AG04450 (cell line): ENCODE data around the gene EMSY. TPM values are rescaled to one million over a fixed set of nuclear protein-coding genes. Genes with fewer than 3 reads are reported as not detected.

ENCODE experiments used
- CTCF ChIA-PET: fragments of 300-600, 350-600 bp; formaldehyde crosslinking; extraction: SDS; loops from one replicate; lab custom pipeline; 2022; ENCODE audit warnings: antibody characterized with exemption, inconsistent platforms; lab: Charles Lee
- POLR2A ChIA-PET: fragments of 350-600 bp; formaldehyde crosslinking; extraction: SDS; loops from one replicate; lab custom pipeline; 2021; ENCODE audit warnings: antibody characterized with exemption, inconsistent platforms; lab: Yijun Ruan, JAX
- DNase-seq: peaks from one replicate; pipeline ENCODE4 v3.0.0-alpha.2; 2011; ENCODE audit warnings: low read depth, low spot score
- H3K27ac ChIP-seq: one replicate; pipeline ENCODE4 v1.5.1; 2012; ENCODE audit warnings: low read depth, low read length, control low read depth
- H3K27me3 ChIP-seq: one replicate; pipeline ENCODE4 v1.6.0; 2012; ENCODE audit warnings: low read length; ENCODE audit not compliant: control insufficient read depth, insufficient read depth
- H3K4me3 ChIP-seq: 2 replicates; pipeline ENCODE4 v1.5.1; 2011; ENCODE audit warnings: mild to moderate bottlenecking, low read depth, low read length, control low read depth
- H3K9me3 ChIP-seq: 2 replicates; pipeline ENCODE4 v1.5.1; 2012; ENCODE audit warnings: low read length; ENCODE audit not compliant: control insufficient read depth, insufficient read depth
- polyA plus RNA-seq: library from polyadenylated mRNA; depleted of rRNA; stranded (reverse); fragments of >200 nt; gene quantifications from 2 replicates; pipeline ENCODE4 v1.2.3, GENCODE V29; 2011
- TF ChIP-seq, protein P1 (sequence below): IDR thresholded peaks from 2 replicates; pipeline ENCODE4 v1.5.1; 2011; ENCODE audit warnings: low read depth, low read length, control low read depth, inconsistent platforms

EMSY gene
- polyA plus RNA-seq, 1 experiment: 18.6 TPM

DNA sequence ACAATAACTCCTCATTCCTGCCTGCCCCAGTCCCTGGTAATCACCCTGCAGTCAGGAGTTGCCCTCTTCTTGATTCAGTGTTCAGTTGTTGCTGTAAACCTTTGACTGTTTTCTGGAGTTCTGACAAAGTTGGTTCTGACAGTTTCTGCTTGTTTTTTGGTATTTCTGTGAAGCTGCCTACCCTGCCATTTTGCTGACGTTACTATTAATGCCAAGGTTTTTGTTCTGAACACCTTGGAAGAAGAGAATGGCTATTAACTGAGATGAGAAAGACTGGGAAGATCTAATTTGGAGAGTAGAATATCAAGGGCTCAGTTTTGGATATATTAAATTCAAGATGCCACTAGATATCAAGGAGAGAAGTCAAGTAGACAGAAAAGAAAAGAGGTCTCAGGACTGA lies 113.7 kb downstream of the EMSY start:
- H3K27me3 ChIP-seq: no peaks in the 10 kb centered on the region
- ChIA-PET POLR2A (no interaction called here), CTCF (no interaction called here)
- TF ChIP-seq, protein P1, sequence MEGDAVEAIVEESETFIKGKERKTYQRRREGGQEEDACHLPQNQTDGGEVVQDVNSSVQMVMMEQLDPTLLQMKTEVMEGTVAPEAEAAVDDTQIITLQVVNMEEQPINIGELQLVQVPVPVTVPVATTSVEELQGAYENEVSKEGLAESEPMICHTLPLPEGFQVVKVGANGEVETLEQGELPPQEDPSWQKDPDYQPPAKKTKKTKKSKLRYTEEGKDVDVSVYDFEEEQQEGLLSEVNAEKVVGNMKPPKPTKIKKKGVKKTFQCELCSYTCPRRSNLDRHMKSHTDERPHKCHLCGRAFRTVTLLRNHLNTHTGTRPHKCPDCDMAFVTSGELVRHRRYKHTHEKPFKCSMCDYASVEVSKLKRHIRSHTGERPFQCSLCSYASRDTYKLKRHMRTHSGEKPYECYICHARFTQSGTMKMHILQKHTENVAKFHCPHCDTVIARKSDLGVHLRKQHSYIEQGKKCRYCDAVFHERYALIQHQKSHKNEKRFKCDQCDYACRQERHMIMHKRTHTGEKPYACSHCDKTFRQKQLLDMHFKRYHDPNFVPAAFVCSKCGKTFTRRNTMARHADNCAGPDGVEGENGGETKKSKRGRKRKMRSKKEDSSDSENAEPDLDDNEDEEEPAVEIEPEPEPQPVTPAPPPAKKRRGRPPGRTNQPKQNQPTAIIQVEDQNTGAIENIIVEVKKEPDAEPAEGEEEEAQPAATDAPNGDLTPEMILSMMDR: no peak
- H3K27ac ChIP-seq: no peak overlapping the region
- no peak for DNase-seq
- H3K4me3 ChIP-seq: no peak overlapping the region
- no peaks in the 10 kb centered on the region for H3K9me3 ChIP-seq

DNA sequence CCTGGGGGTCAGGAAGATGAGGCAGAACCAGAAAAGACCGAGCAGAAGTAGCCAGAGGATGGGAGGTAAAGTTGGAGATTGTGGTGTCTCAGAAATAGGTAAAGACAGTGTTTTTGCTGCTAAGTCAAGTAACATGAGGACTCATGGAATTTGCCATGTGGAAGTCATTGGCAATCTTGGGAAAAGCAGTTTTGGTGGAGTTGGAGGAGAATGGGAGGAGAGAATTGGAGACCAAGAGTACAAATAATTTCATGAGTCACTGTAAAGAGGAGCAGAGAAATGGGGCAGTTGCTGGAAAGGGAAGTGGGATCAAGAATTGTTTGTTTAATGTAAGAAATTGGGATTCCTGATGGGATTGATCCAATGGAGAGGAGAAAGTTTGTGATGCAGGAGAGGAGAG lies 114.1 kb downstream of the EMSY start:
- Histone ChIP-seq H3K4me3 (no peak overlapping the region), H3K9me3 (no peaks in the 10 kb centered on the region), H3K27me3 (no peaks in the 10 kb centered on the region), H3K27ac (no peak overlapping the region)
- TF ChIP-seq, protein P1: no peak
- CTCF ChIA-PET: no interaction called here
- POLR2A ChIA-PET: no interaction called here
- no peak for DNase-seq

DNA sequence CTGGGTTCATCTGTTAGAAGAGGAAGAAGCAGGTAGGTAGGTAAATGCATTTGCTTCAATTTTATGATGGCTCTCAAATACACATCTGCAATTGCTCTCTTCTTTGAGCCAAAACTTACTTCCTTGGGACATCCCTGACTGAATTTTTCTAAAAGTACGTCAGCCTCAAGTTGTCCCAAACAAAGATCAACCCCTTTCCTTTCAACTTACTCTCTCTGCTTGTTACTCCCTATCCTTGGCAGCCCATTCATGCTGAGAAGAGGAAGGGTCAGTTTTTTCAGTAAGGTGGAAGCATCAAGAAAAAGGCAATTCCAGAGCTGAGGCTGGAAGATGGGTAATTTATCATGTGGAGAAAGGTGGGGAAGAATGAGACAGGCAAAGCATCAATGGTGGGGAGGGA lies 114.5 kb downstream of the EMSY start:
- Histone ChIP-seq H3K9me3 (no peaks in the 10 kb centered on the region), H3K27me3 (no peaks in the 10 kb centered on the region), H3K4me3 (no peak overlapping the region), H3K27ac (no peak overlapping the region)
- TF ChIP-seq, protein P1: no peak
- no peak for DNase-seq
- ChIA-PET POLR2A (no interaction called here), CTCF (no interaction called here)

DNA sequence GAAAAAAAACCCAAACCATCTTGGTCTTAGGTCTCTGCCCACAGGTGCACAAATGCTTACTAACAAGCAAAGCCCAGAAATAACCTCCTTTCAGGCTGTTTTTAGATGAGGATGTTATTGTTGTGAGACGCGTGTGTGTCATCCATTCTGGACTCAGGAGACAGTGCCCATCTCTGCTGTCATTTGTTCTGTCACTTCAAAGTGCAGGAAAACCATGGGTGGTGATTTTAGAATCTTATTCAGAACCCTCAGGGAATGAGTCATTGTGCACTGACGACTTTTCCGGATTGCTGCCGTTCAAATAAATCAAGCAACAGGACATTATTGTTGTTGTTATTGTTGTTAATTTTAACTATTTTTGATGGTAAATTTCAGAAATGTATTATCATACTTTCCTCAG lies 115.4 kb downstream of the EMSY start:
- no peak overlapping the region for H3K4me3 ChIP-seq
- TF ChIP-seq, protein P1: no peak
- no peak overlapping the region for H3K27ac ChIP-seq
- H3K9me3 ChIP-seq: no peaks in the 10 kb centered on the region
- ChIA-PET POLR2A (no interaction called here), CTCF (no interaction called here)
- no peaks in the 10 kb centered on the region for H3K27me3 ChIP-seq
- DNase-seq: no peak

DNA sequence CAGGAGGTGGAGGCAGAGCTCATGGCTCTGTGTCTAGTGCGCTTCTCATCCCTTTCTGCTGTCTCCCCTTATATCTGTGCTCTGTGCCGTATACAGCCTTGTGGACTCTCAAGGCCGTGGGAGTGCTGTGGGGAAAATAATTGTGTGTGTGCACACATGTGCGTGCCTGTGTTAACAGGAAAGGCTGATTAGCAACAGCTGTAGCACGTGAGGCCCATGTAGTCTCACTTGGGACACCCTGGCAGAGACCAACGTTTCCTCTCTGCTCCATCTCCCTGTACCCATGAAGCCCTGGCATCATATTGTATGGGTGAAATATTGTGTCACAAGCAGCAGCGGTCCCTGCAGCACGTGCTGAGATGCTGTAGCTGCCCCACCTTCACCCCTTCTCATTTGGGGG lies 116.4 kb downstream of the EMSY start:
- no peak overlapping the region for H3K4me3 ChIP-seq
- POLR2A ChIA-PET: no interaction called here
- H3K9me3 ChIP-seq: no peaks in the 10 kb centered on the region
- TF ChIP-seq, protein P1: no peak
- no peak overlapping the region for H3K27ac ChIP-seq
- H3K27me3 ChIP-seq: no peaks in the 10 kb centered on the region
- no peak for DNase-seq
- CTCF ChIA-PET: no interaction called here
